NT2/D1 (cell line): Measurements from ENCODE around the gene SMYD1.

ENCODE experiments used
- SUZ12 ChIP-seq: IDR thresholded peaks from 2 replicates; pipeline ENCODE4 v1.6.1; 2011; ENCODE audit not compliant: insufficient read length, insufficient read depth; ENCODE audit errors: extremely low read depth
- ZNF274 ChIP-seq: IDR thresholded peaks from 2 replicates; pipeline ENCODE4 v1.6.1; 2011; ENCODE audit warnings: mild to moderate bottlenecking, low read depth, low read length

GRCh38 chr2:88081924-88082608 lies 14.4 kb downstream of the SMYD1 start:
- TF ChIP-seq ZNF274 (no peak), SUZ12 (no peak)
